Smooth muscle cell (in vitro differentiated cells): ENCODE data around the gene GPR183. TPM values are rescaled to one million over a fixed set of nuclear protein-coding genes. Genes with fewer than 3 reads are reported as not detected.
A peak's percentile ranks its signal among the peaks of the same experiment; 100 is the strongest.

ENCODE experiments used
- DNase-seq: peaks from one replicate; lab custom pipeline; 2025; ENCODE audit not compliant: unreplicated experiment; lab: John Stamatoyannopoulos, UW
- H2AFZ ChIP-seq: fragments of 200-600 bp; sonication (generic); 2 replicates; pipeline ENCODE4 v1.6.0; 2016; ENCODE audit warnings: antibody characterized with exemption, low read depth, mild to moderate bottlenecking
- H3F3A ChIP-seq: fragments of 200-600 bp; sonication (generic); 2 replicates; pipeline ENCODE4 v1.6.0; 2017; ENCODE audit warnings: antibody characterized with exemption, low read depth
- H3K27ac ChIP-seq: fragments of 200-600 bp; sonication (generic); 2 replicates; pipeline ENCODE4 v1.5.1; 2016; ENCODE audit warnings: low read depth, mild to moderate bottlenecking
- H3K27me3 ChIP-seq: fragments of 200-600 bp; sonication (generic); 2 replicates; pipeline ENCODE4 v1.6.1; 2016; ENCODE audit warnings: low read depth, mild to moderate bottlenecking
- H3K36me3 ChIP-seq: fragments of 200-600 bp; sonication (generic); 2 replicates; pipeline ENCODE4 v1.5.1; 2016; ENCODE audit warnings: low read depth
- H3K4me1 ChIP-seq: fragments of 200-600 bp; sonication (generic); 2 replicates; pipeline ENCODE4 v1.5.1; 2016; ENCODE audit warnings: low read depth
- H3K4me2 ChIP-seq: fragments of 200-600 bp; sonication (generic); 2 replicates; pipeline ENCODE4 v1.6.0; 2016; ENCODE audit warnings: mild to moderate bottlenecking
- H3K4me3 ChIP-seq: fragments of 200-600 bp; sonication (generic); 2 replicates; pipeline ENCODE4 v1.5.1; 2016; ENCODE audit warnings: mild to moderate bottlenecking
- H3K79me2 ChIP-seq: fragments of 200-600 bp; sonication (generic); 2 replicates; pipeline ENCODE4 v1.6.0; 2016; ENCODE audit warnings: low read depth, mild to moderate bottlenecking
- H3K9ac ChIP-seq: fragments of 200-600 bp; sonication (generic); 2 replicates; pipeline ENCODE4 v1.6.0; 2016; ENCODE audit warnings: low read depth
- H3K9me3 ChIP-seq: fragments of 200-600 bp; sonication (generic); replicated peaks from 2 replicates; pipeline ENCODE4 v1.5.1; 2016; ENCODE audit warnings: low read depth
- H4K20me1 ChIP-seq: fragments of 200-600 bp; sonication (generic); 2 replicates; pipeline ENCODE4 v1.6.0; 2016; ENCODE audit warnings: low read depth
- WGBS: methylation state at CpG from one replicate; pipeline ENCODE4 v1.1.7; 2016; ENCODE audit warnings: low lambda C conversion rate; 5-methylcytosine and 5-hydroxymethylcytosine counted together
- polyA plus RNA-seq: library from polyadenylated mRNA; unstranded; fragments of >200 nt; fragmentation: Nextera tagmentation; extraction: Ambion mirVana; gene quantifications from 2 replicates; pipeline ENCODE4 v1.2.1, GENCODE V29; 2016
- total RNA-seq: library from RNA; depleted of rRNA; stranded (reverse); fragments of >200 nt; gene quantifications from 2 replicates; pipeline ENCODE4 v1.2.3, GENCODE V29; 2014
- TF ChIP-seq, protein P1 (sequence below): fragments of 200-600 bp; sonication (generic); IDR thresholded peaks from 2 replicates; pipeline ENCODE4 v1.5.1; 2017; ENCODE audit warnings: borderline replicate concordance, mild to moderate bottlenecking, antibody characterized with exemption; ENCODE audit not compliant: insufficient read depth, poor library complexity, severe bottlenecking

GPR183 gene
- total and polyA plus RNA-seq, 2 experiments from 2014 or later, result 32.4 to 33.0 TPM

DNA sequence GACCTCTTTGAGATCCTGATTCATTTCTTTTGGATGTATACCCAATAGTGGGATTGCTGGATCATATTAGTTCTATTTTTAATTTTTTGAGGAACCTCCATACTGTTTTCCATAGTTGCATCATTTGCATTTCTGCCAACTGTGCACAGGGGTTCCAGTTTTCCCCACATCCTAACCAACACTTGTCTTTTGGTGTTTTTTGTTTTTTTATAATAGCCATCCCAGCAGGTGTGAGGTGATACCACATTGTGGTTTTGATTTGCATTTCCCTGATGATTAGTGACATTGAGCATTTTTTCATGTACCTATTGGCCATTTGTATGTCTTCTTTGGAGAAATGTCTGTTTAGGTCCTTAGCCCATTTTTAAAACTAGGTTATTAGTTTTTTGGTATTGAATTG lies 18.8 kb upstream of the GPR183 start:
- Histone ChIP-seq H3K27me3 (no peaks in the 10 kb centered on the region), H2AFZ (no peak overlapping the region), H3K9me3 (no peaks in the 10 kb centered on the region), H3K4me2 (no peak overlapping the region), H3K27ac (no peak overlapping the region), H4K20me1 (no peaks in the 10 kb centered on the region), H3K4me1 (peaks cover 10% of the 10 kb centered on the region), H3K36me3 (no peaks in the 10 kb centered on the region), H3K9ac (no peak overlapping the region), H3K79me2 (no peaks in the 10 kb centered on the region), H3K4me3 (no peak overlapping the region), H3F3A (peaks cover 31% of the 10 kb centered on the region)
- TF ChIP-seq, protein P1, sequence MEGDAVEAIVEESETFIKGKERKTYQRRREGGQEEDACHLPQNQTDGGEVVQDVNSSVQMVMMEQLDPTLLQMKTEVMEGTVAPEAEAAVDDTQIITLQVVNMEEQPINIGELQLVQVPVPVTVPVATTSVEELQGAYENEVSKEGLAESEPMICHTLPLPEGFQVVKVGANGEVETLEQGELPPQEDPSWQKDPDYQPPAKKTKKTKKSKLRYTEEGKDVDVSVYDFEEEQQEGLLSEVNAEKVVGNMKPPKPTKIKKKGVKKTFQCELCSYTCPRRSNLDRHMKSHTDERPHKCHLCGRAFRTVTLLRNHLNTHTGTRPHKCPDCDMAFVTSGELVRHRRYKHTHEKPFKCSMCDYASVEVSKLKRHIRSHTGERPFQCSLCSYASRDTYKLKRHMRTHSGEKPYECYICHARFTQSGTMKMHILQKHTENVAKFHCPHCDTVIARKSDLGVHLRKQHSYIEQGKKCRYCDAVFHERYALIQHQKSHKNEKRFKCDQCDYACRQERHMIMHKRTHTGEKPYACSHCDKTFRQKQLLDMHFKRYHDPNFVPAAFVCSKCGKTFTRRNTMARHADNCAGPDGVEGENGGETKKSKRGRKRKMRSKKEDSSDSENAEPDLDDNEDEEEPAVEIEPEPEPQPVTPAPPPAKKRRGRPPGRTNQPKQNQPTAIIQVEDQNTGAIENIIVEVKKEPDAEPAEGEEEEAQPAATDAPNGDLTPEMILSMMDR, result no peak
- no peak for DNase-seq

DNA sequence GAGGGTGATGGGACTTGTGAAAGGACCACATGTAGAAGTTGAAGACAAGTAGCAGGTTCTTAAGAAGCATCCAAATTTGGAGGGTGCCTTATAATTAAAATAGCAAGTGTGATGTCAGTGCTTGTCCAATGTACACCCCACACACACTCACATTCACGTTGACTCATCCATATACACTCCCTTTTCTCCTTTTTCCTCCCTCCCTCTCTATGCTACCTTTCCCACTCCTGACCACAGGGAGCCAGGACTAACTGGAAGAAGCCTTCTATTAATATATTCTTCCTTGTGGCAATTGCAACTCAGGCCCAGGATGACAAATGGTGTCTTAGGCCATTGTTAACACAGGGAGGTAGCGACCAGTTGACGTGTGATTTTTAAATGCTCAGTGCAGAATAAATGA lies 16.3 kb upstream of the GPR183 start:
- Histone ChIP-seq H3K4me1 (peaks cover 7% of the 10 kb centered on the region), H3K79me2 (no peaks in the 10 kb centered on the region), H3K27ac (peak overlapping the region; percentile 93), H3F3A (peaks cover 45% of the 10 kb centered on the region), H4K20me1 (no peaks in the 10 kb centered on the region), H3K36me3 (no peaks in the 10 kb centered on the region), H3K9me3 (no peaks in the 10 kb centered on the region), H3K27me3 (no peaks in the 10 kb centered on the region), H3K4me3 (no peak overlapping the region), H3K4me2 (peak overlapping the region; percentile 73), H3K9ac (no peak overlapping the region), H2AFZ (no peak overlapping the region)
- DNase-seq, result no peak
- TF ChIP-seq, protein P1, result no peak
- WGBS, result 75% methylated on average over 3 of the region's 3 CpGs

DNA sequence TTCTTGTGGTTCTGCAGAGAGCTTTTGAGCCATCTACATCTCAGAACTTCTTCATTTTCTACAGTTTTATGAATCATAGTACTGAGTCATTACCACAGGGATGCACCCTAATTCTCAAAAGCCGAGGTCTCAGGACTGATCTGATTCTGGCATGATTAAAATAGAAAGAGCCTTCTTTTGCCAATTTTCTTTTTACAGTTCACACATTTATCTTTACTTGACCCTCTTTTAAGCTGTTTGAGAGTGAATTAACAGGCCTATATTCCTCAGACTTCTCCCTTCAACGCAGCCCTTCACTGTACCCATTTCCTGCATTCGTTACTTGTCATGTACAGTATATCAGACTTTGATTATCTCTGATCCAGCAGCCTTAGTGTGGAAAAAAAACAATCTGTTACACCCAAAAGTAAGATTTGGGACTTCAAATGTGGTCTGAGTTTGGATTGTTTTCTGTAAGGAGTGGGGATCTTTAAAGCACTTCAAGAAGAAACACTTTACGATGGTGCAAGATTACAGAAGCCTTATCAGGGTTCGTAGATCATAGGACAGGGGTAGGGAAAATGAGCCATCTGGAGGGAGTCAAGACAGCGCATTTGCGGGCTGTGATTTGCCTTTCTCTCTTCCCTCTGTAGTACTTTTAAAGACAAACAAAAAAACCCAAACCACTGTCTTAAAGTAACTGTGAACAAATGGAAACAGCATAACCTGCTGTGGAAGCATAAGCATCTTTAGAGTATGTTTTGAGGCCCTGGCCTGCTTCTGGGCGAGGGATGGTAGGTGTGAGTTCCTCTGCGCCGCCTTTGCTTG lies 15.3 kb upstream of the GPR183 start:
- 45% methylated on average over 10 of the region's 10 CpGs for WGBS
- H3K4me2 ChIP-seq, result peak overlapping the region; percentile 73
- TF ChIP-seq, protein P1, result no peak
- H3K9me3 ChIP-seq, result no peaks in the 10 kb centered on the region
- H4K20me1 ChIP-seq, result no peaks in the 10 kb centered on the region
- H2AFZ ChIP-seq, result no peak overlapping the region
- H3K27ac ChIP-seq, result peak overlapping the region; percentile 93
- H3K9ac ChIP-seq, result peak overlapping the region; percentile 69
- peaks cover 7% of the 10 kb centered on the region for H3K4me1 ChIP-seq
- H3K36me3 ChIP-seq, result no peaks in the 10 kb centered on the region
- DNase-seq, result no peak
- no peak overlapping the region for H3K4me3 ChIP-seq
- peaks cover 45% of the 10 kb centered on the region for H3F3A ChIP-seq
- no peaks in the 10 kb centered on the region for H3K27me3 ChIP-seq
- H3K79me2 ChIP-seq, result no peaks in the 10 kb centered on the region

DNA sequence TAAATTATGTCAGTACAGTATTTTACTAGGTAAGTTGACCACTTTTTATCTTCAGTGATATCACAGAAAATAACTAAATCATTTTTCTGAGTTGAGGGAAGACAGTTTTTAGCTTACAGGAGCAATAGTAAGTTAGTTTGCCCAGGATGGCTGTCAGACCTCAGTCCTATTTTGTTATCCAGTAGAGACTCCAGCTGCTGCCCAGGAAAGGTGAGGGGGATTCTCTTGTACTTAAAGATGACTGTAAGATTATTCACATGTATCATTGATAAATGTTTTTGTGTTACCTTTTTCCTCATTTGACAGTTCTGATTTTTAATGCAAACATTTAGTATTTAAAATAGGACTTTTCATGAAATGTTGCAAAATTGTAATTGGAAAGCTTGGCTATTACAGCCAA lies 14.5 kb upstream of the GPR183 start:
- Histone ChIP-seq H3K27me3 (no peaks in the 10 kb centered on the region), H3K4me1 (peaks cover 7% of the 10 kb centered on the region), H2AFZ (no peak overlapping the region), H3K36me3 (no peaks in the 10 kb centered on the region), H3K4me3 (no peak overlapping the region), H3K27ac (peak overlapping the region; percentile 93), H4K20me1 (no peaks in the 10 kb centered on the region), H3K9me3 (no peaks in the 10 kb centered on the region), H3F3A (peaks cover 45% of the 10 kb centered on the region), H3K4me2 (peak overlapping the region; percentile 73), H3K9ac (peak overlapping the region; percentile 69), H3K79me2 (no peaks in the 10 kb centered on the region)
- TF ChIP-seq, protein P1, result no peak
- no peak for DNase-seq
